ENCODE measurements around the gene TRIO.

Gene TRIO

GRCh38 chr5:14323466-14323865 lies 180.3 kb downstream of the TRIO start:
- no peak for DNase-seq (ENCODE audit: low read depth in 2 of 2)

- no peak for DNase-seq (ENCODE audit: low read depth in 2 of 2)
Measured at GRCh38 chr5:14325369-14325768, 182.2 kb downstream of the TRIO start.

DNA sequence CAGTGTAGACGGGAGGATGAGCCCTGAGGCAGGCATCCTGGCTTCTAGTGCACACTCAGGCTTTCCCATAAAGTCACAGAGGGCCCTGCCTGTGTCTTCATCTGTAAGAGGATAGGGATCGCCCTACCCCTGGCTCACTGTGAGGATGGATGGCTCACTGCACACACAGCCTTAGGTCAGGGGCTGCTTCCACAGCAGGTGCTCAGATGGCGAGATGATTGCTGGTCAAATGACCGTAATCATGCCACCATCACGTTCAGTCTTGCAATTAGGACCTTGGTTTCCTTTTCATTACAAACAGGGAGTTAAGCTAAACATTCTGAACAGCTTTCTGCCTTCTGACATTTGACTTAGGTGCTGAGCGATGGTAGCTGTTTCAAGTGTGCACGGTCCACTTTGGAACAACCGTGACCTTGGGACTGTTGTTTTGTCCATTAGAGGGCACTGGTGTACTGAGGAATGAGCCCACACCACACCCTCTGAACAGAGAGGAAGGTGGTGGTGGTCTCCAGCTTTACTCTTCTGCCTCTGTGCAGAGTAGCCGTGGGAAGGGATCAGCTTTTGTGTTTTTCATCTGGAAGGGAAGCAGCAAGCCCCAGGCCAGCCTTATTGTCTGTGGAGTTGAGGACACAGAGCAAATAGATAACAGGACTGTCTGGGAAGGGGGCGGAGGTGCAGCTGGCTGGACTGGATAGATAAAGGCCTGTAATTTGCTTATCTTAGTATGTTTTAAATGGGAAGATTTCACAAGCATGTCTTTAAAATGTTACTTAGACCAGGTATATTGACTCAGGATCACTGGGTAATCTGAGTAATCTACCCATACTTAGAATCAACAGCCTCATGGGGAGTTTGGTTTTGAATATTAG lies 183.1 kb downstream of the TRIO start:
- DNase-seq (ENCODE audit: low read depth in 2 of 2) = no peak

GRCh38 chr5:14327624-14328023 lies 184.5 kb downstream of the TRIO start:
- no peak for DNase-seq (ENCODE audit: low read depth in 2 of 2)

GRCh38 chr5:14328144-14328543 lies 185.0 kb downstream of the TRIO start:
- DNase-seq (ENCODE audit: low read depth in 2 of 2) = no peak

DNA sequence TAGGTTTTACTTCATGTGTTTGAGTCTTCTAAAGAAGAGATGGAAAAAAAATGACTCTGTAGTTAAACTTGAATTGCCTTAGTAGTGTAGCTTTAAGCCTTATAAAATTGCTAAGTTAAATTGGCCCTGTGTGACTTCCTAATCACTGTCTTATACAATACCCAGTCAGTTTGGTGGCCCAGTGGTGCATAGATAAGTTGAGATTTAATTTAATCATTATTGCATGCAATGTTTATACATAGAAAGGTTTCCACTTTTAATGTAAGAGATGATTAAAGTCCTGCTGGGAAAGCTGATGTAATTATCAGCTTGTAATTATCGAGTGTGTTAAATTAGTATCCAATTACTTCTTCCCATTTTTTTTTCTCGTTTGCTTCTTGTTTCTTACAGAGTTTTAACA lies 187.1 kb downstream of the TRIO start:
- DNase-seq (ENCODE audit: low read depth in 2 of 2) = no peak

DNA sequence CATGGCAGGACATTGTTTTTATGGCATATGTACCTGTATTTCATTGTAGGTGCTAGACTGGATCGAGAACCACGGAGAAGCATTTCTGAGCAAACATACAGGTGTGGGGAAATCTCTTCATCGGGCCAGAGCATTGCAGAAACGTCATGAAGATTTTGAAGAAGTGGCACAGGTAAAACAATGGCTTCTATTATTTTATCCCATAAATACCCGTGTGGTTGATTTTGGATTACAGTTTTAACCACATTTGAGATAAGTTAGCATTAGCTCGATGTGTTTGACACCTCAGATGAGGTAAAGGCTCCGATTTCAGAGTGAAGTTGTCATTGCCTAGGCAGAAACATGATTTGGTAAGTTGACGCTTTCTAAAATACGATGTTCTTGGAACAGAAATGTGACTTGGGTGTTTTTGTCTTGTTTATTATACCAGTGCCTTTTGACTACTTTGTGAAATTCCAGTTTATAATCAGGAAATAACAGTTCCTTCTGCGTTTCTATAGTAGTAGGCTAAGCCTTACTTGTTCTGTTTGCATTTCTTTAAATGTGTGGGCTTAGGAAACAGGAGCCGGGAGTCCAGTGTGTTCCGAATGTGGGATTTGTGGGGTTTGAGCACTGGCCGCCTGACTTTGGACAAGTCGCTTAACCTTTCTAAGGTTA lies 187.7 kb downstream of the TRIO start:
- no peak for DNase-seq (ENCODE audit: low read depth in 2 of 2)

GRCh38 chr5:14331386-14331781 lies 188.2 kb downstream of the TRIO start:
- no peak for DNase-seq (ENCODE audit: low read depth in 2 of 2)

DNA sequence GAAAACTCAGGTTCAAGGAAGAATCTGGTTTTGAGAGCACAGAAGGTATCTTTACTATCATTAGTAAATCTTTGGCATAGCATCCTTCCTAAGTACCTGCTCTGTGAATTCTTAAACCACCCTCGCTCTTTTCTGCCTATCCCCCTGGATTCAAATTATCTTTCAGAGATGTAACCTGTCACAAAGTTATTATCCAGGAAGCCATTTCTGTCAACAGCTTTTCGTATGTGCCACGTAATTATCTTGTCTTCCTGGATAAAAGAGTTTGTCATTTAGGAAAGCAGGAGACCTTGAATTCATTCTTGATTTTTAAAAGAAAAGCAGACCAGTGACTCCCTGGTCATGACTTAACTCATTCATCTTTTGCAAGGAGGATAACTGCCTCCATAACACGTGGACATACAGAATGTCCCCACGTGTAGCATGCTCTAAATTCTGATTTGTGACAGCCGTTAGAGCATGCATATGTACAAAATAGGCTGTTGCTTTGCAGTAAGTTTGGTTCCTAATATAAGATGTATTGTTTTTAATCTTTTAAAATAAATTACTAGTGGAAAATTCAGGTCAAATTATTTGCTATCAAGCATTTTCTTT lies 189.0 kb downstream of the TRIO start:
- DNase-seq (ENCODE audit: low read depth in 2 of 2) = no peak

GRCh38 chr5:14332746-14333145 lies 189.6 kb downstream of the TRIO start:
- DNase-seq (ENCODE audit: low read depth in 2 of 2) = no peak

DNA sequence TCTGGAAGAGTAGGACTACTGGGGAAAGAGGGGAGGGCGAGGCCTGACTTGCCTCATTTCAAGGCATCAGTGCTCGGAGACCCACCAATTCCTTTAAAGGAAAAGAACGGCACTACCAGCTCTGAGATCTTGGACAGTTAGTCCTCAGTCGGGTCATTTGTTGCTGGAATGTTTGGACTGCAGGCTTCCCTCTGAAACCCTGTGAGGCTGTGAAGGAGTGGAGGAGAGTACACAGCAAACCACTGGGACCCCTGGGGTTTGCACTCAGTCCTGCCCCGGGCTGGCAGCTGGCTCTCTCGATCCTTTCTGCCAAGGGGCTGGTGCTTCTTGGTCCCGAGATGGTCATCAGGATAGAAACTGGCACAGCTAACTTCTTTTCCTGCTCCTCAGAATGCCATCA lies 194.5 kb downstream of the TRIO start:
- no peak for DNase-seq (ENCODE audit: low read depth in 2 of 2)

DNA sequence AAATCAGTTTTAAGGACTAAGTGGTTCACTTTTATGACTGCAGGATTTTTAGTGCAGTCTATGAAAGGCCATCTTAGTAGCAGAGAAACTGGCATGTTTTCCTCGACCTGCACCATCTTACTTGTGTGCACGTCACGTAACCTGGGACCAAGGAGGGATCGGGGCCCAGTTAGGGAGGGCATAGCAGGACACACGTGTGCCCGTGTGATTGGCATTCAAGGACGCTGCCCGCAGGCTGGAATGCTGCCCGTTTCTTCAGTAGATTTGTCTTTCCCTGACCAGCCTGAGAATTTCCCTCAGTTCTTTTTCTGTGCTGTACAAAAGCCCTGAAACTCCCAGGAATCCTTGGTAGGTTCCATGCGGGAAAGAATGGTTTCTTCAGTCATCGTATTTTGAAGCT lies 196.3 kb downstream of the TRIO start:
- DNase-seq (ENCODE audit: low read depth in 2 of 2) = no peak

GRCh38 chr5:14341571-14342230 lies 198.6 kb downstream of the TRIO start:
- DNase-seq (ENCODE audit: low read depth in 2 of 2) = no peak

DNA sequence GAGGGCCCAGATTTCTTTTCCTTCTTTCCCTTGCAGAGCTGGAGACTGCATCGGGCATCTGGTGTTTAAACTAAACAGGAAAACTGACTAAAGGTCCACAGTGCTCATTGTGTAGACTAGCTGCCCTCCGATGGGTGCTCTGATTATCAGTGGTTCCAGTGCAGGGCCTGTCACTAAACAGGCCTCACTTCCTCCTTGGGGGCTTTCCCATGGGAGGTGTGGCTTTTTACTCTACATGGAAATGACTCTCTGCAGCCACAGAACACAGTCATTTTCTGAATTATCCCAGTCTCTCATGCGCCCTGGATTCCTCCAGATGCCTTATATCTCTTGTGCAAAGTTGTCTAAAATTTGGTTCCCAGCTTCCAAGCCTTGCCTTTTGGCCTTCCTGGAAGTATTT lies 199.2 kb downstream of the TRIO start:
- DNase-seq (ENCODE audit: low read depth in 2 of 2) = no peak

GRCh38 chr5:14343376-14343775 lies 200.2 kb downstream of the TRIO start:
- no peak for DNase-seq (ENCODE audit: low read depth in 2 of 2)

- DNase-seq (ENCODE audit: low read depth in 2 of 2) = no peak
Measured at GRCh38 chr5:14347522-14347921, 204.4 kb downstream of the TRIO start.

DNA sequence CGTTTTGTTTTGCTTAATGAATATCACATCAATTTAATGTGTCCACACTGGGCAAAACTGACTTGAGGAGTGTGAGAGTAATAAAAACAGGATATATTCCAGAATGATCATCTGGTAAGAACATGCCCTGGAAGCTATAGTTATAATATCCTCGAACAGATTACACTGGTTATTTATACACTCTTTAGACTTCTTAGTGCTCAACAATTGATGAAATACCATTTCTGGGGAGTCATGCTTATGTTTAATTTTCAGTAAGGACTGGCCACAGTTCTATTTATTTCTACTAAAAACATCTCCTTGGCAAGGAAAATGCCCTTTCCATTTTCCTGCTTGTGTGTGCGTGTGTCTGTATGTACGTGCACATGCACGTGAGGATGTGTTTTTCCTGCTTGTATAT lies 205.0 kb downstream of the TRIO start:
- DNase-seq (ENCODE audit: low read depth in 2 of 2) = no peak

DNA sequence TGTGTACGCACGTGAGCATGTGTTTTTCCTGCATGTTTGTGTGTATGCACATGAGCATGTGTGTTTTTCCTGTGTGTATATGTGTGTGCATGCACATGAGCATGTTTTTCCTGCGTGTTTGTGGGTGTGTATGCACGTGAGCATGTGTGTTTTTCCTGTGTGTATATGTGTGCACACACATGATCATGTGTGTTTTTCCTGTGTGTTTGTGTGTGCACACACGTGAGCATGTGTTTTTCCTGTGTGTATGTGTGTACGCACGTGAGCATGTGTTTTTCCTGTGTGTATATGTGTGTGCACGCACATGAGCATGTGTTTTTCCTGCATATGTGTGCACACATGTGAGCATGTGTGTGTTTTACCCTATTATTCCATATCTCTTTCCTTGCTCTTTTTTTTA lies 205.9 kb downstream of the TRIO start:
- no peak for DNase-seq (ENCODE audit: low read depth in 2 of 2)

DNA sequence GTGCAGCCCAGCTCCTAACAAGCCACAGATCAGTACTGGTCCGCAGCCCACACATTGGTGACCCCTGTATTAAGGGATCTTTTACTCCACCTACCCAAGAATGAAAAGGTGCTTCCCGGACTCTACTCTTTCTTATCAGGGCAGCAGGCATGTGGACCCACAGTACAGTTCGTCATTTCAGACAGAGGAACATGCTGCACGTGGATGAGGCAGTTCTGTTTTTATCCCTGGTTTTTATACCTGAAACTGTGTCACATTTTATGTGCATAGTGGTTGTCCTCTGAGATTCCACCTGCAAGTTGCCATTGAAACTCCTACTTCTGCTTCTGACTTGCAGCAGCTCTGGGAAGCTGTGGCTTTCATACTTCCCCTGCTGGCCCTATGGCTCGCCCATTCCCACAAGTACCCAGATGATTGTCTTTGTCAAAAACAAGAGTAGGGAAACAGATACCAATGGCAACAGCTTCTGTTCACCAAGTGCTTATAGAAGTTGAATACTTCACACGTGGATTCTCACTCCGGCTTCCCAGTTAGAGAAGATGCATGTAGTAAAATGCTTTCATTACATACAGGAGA lies 208.0 kb downstream of the TRIO start:
- no peak for DNase-seq (ENCODE audit: low read depth in 2 of 2)

DNA sequence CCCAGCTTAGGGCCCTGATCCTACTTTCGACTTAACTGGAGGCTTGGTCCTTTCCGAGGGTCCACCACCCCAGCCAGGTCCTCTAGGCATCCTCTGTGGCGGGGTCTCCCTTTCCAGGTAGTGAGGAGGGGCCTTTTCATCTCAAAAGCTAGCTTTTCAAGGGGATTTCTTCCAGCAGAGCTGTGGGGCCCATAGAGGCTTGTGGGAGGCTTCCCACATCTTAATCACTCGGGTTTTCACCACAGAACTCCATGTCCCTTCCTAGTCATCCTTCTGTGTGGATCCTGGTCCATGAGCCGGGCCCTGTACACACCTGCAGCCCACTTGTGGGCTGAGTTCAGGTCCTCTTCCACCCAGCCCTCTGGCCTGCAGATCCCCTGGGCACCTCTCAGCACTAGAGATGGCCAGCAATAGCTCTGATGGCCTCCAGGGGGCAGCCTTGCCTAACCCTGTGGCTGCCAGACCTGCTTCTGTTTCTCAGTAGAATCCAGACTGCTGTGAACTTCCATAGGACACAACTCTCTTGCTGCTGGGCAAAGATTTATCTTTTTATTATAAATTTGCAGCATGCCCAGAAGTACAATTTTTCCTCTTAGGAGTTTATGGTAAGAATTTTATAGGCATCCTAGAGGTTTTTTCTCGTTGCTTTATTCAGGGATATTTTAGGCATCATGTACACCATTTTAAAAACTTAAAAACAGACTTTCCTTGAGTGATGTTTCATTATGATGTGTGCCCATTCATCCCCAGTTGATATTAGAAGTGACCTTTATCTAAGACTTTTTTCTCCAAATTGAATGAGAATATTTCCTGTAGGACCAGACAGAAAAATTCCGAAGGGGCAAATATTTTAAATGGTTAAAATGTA lies 208.9 kb downstream of the TRIO start:
- peak; percentile 16 to 43 for DNase-seq (ENCODE audit: low read depth in 2 of 2)
